ENCODE results near the gene CPNE4.

The CPNE4 gene

DNA sequence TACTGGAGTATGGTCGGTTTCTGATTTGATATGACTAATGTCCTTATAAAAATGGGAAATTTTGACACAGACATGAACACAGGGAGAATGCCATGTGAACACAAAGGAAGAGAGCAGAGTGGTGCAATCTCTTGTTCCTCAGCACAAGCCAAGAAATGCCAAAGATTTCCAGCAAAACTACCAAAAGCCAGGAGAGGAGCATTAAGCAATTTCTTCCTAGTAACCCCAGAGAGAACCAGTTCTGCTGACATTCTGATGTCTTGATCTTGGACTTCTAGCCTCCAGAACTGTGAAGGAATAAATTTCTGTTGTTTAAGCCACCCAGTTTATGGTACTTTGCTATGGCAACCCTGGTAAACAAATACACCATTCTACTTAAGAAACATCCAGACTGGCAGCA, 304.2 kb downstream of the CPNE4 start:
- DNase-seq: no peak

DNA sequence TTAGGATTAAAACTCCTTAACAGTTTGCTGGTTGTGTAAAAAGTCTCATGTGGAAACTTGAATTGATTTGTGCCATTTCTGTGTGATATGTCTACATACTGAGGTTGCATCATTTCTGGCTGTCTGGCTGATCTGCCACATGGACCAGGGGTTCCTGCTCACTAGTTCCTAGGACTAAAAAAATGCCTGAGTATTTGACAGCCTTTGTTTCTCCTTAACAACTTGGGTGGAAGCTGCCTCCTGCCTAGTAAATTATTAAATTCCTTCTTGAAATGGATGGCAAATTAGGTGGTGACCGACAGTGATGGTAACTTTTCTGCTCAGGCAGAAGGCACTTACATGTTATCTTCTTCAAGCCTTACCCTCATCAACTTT, 305.2 kb downstream of the CPNE4 start:
- no peak for DNase-seq

DNA sequence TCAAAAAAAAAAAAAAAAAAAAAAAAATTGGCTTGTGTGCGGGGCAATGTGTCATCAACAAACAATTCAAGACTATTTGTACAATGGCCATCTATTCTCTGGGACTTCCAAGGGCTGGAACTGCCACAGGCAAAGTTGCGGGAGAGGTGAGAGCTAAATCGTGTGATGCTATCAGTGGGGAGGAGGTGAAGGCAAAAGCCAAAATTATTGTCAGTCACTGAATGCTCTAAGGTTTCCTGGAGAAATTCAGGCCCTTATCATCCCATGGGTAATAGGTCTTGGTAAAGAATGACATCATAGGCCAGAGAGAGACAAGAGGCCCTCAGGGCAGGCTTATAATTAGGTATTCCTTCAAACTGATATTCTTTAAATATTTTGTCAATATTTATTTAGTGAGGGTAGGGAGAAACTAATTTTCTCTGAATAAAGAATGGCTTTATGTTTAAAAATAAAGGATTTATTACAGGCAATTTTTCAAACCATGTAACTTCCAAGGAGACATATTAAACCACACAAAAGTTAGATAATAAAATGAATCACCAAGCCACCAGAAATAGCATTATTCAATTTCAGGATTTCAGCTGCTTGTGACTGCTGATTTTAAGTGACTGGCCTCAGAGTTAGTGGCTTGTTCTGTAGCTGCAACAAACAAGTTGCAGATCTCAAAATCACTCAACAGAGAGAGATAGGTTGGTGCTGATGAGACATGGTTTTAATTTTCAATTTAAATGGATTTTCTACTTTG, 305.7 kb downstream of the CPNE4 start:
- no peak for DNase-seq

DNA sequence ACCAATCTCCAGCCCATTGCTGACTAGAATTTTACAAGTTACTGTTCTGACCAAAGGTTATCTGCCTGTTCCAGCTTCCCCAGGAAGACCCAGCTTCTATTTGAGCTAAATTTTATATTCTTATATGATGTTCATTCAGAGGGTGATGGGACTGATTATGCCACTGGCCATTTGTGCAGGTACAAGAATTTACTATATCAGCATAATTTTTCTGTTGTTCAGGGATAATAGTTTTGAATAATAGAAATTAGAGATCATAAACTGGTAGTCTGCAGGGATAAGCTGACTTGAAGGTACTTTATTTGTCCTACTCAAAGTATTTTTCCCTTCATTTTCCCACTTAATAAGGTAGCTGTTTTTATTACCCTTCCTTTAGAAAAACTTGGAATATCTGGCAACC, 309.4 kb downstream of the CPNE4 start:
- DNase-seq: no peak

DNA sequence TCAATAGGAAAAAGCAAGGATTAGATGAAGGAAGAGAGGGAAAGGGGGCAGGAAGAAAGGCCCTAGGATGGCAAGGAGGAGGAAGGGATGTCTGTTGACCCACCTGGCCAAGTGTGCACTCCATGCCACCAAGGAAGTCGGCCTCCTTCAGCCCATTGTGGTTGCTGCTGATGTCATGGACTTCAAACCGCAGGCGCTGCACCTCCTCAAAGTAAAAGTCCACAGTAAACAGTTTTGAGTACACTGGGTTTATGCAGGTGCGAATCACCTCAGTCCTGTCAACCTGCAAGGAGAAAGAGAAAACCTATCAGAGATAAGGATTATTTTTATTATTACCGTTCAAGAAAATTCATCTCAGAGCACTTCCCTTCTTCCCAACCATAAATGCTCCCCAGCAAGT, 311.5 kb downstream of the CPNE4 start:
- DNase-seq: no peak

DNA sequence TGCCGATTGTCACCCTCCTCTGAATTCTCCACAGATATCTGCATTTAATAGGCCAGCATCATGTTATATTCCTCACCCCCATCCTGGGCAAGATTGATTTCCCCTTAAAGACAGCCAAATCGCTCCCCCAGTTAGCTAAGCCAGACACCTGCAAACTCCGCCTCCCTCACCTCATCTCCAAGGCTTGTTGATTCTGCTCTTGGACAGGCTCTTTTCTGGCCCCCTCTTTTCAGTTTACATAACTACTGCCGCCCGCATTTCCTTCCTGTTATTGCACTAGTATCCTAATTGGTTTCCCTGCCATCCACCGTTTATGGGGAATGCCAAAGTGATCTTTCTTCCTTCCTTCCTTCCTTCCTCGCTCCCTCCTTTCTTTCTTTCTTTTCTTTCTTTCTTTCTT, 317.3 kb downstream of the CPNE4 start:
- DNase-seq: no peak

DNA sequence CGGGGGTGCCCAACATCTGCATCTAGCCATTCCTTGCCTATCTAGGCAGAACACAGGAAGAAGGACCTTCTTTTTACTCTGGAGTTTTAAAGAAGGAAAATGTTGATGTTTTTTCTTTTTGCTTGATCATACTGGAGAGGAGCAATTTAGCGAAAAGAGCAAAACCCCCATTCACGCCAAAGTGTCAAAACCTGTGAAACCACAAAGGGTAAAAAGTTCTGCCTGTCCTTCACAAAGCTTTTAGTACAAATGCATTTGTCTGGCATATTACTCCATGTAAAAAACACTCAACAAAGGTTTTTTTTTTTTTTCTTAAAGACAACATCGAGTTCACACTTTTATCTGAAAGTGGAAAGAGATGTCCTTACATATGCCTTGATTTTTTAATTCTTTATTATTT, 317.9 kb downstream of the CPNE4 start:
- no peak for DNase-seq

DNA sequence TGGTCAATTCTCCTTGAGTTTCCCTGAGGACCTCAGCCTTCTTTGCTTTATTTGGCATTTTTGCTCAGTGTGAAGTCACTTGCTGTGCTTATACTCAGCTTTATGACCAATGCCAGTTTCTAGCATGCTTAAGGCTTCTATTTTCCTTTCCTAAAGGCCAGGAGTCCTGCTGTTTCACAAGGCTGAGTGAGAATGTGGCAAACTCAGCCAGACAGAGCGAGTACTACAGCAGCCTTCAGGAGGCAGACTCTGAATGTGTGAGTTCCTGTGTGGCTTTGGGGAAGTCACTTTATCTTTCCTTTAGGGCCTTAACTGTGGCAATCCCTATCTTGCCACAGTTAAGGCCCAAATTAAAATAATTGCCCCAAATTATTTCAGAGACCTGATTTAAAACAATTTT, 318.8 kb downstream of the CPNE4 start:
- DNase-seq: no peak

DNA sequence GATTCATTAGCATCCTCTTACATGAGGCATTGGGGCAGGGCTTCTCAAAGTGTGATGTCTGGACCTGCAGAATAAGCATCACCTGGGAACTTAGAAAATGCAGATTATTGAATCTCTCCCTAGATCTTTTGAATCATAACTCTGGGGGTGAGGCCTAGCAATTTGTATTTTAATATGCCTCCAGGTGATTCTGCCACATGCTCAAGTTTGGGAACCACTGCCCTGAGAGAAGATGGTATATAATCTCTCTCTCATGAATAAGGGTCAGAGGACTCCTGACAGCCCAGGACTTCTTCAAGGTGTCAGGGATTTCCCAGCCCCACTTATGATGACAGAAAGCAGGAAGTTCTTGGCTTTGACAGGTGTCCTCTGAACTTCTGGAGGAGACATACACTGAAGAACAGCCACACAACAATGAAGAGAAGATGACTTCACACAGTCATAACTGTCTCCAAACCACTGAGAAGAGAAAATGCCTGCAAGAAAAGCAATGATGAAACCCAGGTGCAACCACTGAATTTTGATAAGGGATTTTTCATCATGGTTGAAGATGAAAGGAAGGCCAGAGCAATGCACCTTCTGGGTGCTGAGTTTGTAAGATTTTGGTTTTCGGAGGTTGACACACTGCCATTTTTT, 320.1 kb downstream of the CPNE4 start:
- DNase-seq: no peak

DNA sequence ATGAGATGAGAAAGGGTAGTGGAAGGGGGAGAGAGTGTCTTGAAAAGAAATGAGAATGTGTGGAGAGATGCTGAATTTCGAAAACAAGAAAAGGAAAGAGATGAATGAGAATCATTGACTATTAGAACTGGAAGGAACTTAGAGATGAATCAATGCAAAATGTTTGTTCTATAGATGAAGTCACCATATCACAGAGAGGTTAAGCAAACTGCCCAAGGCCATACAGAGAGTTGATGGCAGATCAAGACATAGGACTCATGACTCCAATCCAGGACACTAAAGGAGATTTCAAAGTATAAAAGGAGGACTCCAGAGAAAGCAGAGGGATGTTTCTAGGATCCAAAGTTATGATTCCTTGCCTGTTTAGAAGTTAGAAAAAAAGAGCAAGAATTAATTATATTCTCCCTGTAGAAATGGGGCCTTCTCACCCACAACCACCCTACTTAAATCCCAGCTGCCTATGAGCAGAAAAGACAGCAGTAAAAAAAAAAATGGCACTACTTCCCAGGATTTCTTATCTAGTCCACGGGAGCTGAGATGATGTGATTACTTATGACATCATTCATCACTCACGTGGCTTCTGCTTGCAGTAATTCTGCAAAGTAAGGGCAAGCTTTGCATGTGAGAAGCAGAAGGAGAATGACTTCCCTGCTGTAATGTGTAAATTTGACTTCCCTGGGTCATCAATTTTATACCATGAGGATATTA, 321.2 kb downstream of the CPNE4 start:
- DNase-seq: no peak

DNA sequence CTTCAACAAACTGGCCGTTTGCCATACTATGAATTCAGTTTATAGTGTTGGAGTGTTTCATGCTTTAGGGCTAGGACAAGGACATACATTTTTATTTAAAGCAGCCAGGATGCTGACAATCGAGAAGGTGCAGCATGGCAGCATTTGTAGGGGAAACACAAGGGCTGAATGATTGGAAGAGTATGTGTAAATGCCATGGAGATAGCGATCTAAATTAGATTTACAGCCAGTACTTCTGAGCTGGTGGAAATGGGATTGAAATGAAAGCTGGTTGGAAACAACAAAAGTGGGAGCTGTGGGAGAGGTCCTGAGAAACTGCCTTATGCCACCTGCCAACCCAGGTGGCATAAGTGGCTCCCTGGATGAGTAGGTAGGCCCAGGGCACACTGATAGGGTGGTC, 322.2 kb downstream of the CPNE4 start:
- DNase-seq: no peak

DNA sequence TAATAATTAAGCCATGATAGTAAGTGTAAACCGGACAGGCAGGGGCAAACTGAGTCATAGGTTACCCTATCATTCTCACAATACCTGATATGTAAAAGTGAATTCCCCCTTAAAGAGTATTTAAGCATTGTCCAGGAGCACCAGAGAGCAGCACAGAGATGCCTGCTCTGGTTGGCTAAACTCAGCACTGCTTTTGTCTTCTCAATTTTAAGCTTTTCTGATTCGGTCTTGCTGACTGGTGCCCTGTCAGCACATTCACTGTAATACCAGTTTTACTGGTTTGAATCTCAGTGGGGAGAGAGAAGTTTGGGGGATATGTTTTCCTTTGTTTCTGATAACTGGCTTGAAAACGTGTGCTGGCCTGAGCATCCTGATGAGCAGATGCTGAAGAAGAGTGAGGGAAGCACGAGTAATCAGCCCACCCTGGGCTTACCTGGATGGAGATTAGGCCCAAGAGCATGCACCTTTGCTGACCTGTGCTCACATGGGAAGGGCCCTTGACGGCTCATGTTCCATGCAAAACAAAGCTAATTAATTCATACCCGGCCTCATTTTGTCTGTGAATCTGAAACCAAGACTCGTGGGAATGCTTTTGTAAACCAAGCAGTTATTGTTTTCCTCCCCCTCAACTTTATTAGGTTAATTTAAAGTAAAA, 323.6 kb downstream of the CPNE4 start:
- no peak for DNase-seq

DNA sequence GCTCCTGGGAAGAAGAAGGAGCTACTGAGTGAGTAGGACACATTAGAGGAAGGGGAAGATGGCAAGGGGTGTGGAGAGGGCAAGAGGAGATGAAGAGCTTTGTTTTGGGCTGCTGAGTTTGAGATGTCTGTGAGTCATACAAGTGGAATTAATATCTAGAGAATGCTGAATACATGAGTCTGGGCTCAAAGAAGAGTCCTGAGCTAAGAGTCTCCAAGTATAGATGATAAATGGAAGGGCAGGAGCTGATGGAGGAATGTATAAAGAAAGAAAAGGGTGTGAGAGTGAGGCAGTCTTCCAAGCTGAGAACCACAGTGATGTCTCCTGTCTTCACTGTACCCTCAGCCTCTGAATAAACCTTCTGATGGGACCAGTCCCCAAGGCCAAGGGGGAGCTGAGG, 326.6 kb downstream of the CPNE4 start:
- DNase-seq: no peak

DNA sequence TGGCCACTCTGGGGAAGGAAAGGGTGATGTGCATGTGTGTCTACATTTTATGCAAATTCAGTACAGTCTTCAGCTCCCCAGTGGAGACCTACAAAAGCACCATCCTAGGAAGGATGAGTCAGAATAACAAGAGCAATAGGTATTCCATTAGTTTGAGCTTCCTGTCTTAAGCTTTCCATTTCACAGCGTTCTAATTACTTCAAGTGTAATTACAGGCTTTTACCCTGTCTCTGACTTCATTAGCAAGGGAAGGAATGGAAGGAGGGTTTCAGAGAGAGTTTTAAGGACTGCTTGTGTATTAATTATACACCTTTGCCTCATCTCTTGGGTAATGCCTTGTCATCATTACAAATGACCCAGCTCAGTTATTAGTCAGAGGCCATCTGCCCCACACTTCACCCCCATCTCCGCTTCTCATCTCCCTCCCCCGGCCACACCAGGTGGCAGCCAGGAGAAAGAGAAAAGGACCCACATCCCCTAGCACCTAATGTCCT, 329.2 kb downstream of the CPNE4 start:
- DNase-seq: no peak

DNA sequence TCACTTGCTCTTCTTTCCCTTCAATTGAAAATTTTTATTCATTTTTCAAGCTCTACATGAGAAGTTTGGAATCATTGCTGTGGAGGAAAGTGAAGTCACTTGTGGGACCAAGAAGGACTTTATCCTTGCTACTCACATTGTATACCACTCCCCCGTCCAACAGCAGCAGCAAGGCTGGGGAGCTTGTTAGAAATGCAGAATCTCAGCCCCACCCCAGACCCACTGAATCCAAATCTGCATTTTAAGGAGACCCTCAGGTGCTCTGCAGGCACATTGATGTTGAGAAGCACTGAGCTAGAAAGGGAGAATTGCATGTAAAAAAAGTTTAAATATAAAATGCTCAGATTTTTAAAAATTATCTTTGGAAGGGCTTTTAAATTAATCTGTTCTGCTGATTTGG, 329.7 kb downstream of the CPNE4 start:
- DNase-seq: no peak

DNA sequence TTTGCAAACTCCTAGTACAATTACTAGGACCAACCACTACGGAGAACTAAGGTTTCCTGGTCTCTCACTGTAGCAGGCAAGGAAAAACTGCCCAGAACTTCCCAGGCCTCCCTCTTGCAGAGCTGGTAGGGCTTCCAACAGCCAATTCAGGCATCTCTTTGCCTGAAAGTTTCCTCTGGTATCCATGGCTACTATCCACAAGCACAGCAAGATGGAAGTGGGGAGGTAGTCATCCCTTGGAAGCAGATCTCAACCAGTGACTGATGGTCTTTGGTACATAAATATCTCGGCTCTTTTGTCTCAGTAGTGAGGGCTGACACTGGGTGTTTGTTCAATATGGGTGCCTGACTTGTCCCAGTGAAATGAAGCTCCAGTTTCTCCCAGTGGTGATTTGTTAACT, 330.7 kb downstream of the CPNE4 start:
- no peak for DNase-seq

DNA sequence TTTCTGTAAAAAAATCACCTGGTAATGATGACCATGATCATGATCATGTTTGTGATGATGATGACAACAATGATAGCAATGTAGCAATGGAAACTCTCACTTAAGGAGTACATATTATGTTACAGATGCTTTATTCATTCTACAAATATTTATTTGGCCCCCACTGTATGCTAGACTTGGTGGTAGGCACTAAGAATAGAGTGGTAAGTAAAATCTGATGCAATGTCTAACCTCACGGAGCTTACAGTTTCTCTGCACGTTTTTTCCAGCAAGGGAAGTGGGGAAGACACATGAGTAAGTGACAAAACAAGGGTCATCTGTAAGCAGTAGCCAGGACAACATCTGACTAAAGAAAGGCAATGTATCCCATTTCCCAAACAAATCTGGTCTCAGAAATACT, 332.7 kb downstream of the CPNE4 start:
- DNase-seq: no peak

DNA sequence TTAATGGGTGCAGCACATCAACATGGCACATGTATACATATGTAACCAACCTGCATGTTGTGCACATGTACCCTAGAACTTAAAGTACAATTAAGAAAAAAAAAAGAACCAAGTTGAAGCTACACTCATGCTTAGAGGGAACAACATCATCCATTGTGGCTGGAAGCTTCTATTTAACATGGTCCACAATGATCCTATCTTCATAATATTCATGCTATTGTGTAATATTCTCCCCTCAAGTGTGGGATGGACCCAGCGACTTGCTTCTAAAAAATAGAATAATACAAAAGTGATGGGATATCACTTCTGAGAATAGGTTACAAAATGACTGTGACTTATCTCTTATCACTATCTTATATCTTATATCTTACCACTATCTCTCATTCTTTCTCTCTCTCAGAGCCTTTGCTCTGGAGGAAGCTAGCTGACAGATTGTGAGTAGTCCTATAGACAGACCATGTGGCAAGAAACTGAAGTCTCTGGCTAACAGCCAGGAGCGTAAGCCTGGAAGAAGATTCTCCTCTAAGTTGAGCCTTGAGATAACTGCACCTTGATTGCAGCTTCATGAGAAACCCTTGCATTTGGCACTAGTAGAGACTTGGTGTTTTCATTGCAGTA, 333.6 kb downstream of the CPNE4 start:
- DNase-seq: no peak

DNA sequence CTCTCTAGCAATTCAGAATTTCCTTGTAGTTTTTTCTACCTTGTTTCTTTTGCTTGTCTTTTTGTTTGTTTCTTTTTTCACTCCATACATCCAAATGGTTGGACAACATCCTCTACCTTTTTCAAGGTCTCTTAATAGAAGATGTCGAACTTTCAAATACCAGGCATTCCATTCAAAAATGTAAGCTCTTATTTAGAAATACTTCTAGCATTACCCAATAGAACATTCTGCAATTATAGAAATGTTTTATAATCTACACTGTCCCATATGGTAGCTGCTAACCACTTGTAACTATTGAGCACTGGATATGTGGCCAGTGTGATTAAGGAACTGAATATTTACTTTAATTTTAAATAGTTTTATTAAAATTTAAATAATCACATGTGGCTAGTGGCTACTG, 335.8 kb downstream of the CPNE4 start:
- no peak for DNase-seq

DNA sequence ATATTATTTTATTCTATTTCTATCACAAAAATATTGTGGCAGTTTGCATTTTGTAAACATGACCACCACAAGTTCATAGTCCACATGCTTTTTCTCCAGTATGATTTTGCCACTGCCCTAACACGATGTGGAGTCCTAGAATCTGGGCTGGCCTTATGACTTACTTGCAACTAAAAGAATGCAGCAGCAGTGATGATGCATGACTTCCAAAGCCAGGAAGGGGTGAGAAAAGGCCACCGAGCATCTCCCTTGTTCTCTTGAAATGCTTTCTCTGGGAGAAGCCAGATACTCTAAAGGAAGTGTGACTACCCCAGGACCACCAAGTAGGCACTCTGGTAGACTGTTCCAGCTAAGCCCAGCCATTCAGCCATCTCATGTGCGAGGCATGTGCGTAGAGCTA, 340.4 kb downstream of the CPNE4 start:
- DNase-seq: no peak

DNA sequence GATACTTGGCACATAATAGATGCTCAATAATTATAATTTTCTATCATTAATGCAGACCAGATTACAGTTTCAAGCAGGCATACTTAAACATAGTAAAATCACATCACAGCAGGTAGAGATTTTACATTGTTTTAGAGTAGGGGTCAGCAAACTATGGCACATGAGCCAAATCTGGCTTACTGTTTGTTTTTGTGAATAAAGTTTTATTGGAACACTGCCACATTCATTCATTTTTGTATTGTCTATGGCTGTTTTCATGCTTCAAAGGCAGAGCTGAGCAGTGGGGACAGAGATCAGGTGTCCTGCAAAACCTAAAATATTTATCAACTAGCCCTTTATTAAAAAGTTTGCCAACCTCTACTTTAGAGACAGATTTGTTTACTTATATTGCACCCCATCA, 342.5 kb downstream of the CPNE4 start:
- no peak for DNase-seq

DNA sequence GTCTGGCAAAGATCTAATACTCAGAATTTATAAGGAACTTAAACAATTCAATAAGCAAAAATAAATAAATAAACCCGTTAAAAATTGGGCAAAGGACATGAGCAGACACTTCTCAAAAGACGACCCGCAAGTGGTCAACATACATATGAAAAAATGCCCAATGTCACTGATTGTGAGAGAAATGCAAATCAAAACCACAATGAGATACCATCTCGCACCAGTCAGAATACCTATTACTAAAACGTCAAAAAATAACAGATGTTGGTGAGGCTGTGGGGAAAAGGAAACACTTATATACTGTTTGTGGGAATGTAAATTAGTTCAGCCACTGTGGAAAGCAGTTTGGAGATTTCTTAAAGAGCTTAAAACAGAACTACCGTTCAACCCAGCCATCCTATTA, 344.0 kb downstream of the CPNE4 start:
- DNase-seq: no peak

DNA sequence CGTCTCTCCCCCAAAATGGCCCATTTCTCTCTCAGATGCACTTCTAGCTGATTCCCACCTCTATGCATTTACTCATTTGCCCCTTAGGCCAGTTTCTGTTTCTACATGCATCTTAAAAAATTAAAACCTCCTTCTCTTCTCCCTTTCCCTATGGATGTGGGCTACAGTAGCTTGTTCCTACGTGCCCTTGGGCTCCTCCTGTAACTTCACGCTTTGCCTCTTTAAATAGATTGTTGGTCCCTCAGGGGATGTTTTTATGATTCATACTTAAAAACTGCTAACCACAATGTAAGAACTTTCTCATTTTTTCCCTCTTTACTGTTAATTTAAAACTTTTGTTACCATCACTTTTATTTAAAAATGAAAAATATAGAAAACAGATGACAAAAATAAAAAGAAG, 346.4 kb downstream of the CPNE4 start:
- no peak for DNase-seq

Measured in effector CD8-positive, alpha-beta T cell (primary cell).